ENCODE data around the gene AFAP1. TPM values are rescaled to one million over a fixed set of nuclear protein-coding genes. Genes with fewer than 3 reads are reported as not detected.
A peak's percentile ranks its signal among the peaks of the same experiment; 100 is the strongest.

AFAP1 gene
- total RNA-seq, 2 experiments from 2014 or later: not detected

DNA sequence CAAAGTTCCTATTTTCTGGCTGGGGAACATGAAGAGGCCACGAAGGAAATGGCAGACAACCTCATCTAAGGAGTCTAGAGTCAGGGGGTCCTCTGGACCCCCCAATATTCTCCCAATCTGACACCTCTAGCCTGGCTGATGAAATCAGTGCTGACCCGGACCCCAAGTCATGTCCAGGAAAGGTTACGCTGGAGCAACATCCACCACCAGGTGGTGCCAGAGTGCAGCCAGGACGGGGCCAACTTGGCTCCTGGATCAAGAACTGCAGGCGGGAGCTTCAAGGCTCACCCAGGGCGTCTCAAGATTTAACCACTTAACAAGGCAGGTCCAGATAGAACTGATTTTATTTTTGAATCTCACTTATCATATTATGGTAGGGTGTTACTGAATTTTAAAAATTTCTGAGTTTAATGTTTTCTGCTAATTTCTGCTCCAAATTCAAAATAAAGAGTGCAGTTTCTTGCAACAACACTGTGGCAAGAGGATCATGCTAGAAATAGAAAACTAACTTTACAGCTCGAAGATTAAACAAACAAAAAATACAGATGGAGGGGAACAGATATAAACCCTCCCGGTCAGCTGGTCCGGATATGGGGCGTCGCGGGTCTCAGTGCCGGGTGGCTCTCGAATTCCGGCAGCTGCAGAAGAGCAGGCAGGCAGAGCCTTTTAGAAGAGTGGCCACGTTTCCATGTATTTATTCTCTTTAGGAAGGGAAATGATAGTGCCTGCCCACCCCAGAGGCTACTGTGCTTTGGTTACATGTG lies 135.5 kb downstream of the AFAP1 start:
- Histone ChIP-seq H3K9me2 (ENCODE audit: insufficient read depth, low read length) (no peaks in the 10 kb centered on the region), H3K4me1 (ENCODE audit: insufficient read depth, low read length, poor library complexity, severe bottlenecking) (no peaks in the 10 kb centered on the region), H3K4me2 (ENCODE audit: low read length) (no peak overlapping the region), H4K20me1 (ENCODE audit: insufficient read depth, low read length) (no peaks in the 10 kb centered on the region), H3K4me3 (ENCODE audit: low read depth, low read length, poor library complexity, severe bottlenecking) (no peak overlapping the region), H3K9me3 (ENCODE audit: low read length) (no peaks in the 10 kb centered on the region), H3K36me3 (ENCODE audit: insufficient read depth, low read length) (no peaks in the 10 kb centered on the region), H2AFZ (ENCODE audit: low read length) (no peak overlapping the region), H3K79me2 (ENCODE audit: insufficient read depth, low read depth, low read length) (no peaks in the 10 kb centered on the region), H3K27ac (ENCODE audit: low read depth, low read length, poor library complexity, severe bottlenecking) (no peak overlapping the region)
- TF ChIP-seq EZH2phosphoT487 (IDR thresholded peaks at IDR 0.05; ENCODE audit: borderline replicate concordance, low read depth, low read length): no peak
- TF ChIP-seq, protein P1, sequence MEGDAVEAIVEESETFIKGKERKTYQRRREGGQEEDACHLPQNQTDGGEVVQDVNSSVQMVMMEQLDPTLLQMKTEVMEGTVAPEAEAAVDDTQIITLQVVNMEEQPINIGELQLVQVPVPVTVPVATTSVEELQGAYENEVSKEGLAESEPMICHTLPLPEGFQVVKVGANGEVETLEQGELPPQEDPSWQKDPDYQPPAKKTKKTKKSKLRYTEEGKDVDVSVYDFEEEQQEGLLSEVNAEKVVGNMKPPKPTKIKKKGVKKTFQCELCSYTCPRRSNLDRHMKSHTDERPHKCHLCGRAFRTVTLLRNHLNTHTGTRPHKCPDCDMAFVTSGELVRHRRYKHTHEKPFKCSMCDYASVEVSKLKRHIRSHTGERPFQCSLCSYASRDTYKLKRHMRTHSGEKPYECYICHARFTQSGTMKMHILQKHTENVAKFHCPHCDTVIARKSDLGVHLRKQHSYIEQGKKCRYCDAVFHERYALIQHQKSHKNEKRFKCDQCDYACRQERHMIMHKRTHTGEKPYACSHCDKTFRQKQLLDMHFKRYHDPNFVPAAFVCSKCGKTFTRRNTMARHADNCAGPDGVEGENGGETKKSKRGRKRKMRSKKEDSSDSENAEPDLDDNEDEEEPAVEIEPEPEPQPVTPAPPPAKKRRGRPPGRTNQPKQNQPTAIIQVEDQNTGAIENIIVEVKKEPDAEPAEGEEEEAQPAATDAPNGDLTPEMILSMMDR (conservative IDR thresholded peaks at IDR 0.05; ENCODE audit: low read length): peak; percentile 97
- peak; percentile 72 for DNase-seq (ENCODE audit: low spot score)
- intact Hi-C loops (cut with micrococcal nuclease; ENCODE audit: unreplicated experiment): loop anchor here (1.0 to 5.0 kb wide), 2 partner anchors 183 to 388 kb away; no protein-coding TSS in a partner anchor
- ChIA-PET POLR2A (interaction anchor here (0.6 kb wide), 1 partner anchor 690 kb away, joined by 3 read pairs; no protein-coding TSS in a partner anchor), CTCF (ENCODE audit: unreplicated experiment) (interaction anchor here (0.5 kb wide), 1 partner anchor 986 kb away, joined by 3 read pairs; no protein-coding TSS in a partner anchor)
- no TSS peak for BruUV-seq (replicated peaks)

DNA sequence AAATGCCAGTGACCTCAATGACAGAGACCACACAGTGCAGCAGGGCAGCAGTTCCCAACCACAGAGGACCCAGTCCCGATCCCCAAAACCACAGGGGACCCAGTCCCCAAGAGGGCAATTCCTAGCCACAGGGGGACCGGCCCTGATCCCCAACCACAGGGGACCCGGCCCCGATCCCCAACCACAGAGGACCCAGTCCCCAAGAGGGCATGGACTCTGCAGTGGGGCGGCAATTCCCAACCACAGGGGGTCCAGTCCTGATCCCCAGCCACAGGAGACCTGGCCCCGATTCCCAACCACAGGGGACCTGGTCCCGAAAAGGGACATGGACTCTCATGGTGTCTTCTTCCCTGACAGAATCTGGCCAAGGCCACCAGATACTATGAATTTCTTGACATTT lies 136.3 kb downstream of the AFAP1 start:
- no peak for DNase-seq (ENCODE audit: low spot score)
- TF ChIP-seq, protein P1 (conservative IDR thresholded peaks at IDR 0.05; ENCODE audit: low read length): no peak
- no peak for TF ChIP-seq EZH2phosphoT487 (IDR thresholded peaks at IDR 0.05; ENCODE audit: borderline replicate concordance, low read depth, low read length)
- no peaks in the 10 kb centered on the region for H4K20me1 ChIP-seq (ENCODE audit: insufficient read depth, low read length)
- no peak overlapping the region for H3K4me3 ChIP-seq (ENCODE audit: low read depth, low read length, poor library complexity, severe bottlenecking)
- H3K4me2 ChIP-seq (ENCODE audit: low read length): no peak overlapping the region
- intact Hi-C loops (cut with micrococcal nuclease; ENCODE audit: unreplicated experiment): loop anchor here (5.0 kb wide), 1 partner anchor 389 kb away; no protein-coding TSS in a partner anchor
- H3K27ac ChIP-seq (ENCODE audit: low read depth, low read length, poor library complexity, severe bottlenecking): no peak overlapping the region
- POLR2A ChIA-PET: interaction anchor here (0.6 kb wide), 1 partner anchor 691 kb away, joined by 3 read pairs; no protein-coding TSS in a partner anchor
- BruUV-seq (replicated peaks): no TSS peak
- no peaks in the 10 kb centered on the region for H3K9me3 ChIP-seq (ENCODE audit: low read length)
- CTCF ChIA-PET (ENCODE audit: unreplicated experiment): no interaction called here
- H3K4me1 ChIP-seq (ENCODE audit: insufficient read depth, low read length, poor library complexity, severe bottlenecking): no peaks in the 10 kb centered on the region
- no peaks in the 10 kb centered on the region for H3K9me2 ChIP-seq (ENCODE audit: insufficient read depth, low read length)
- no peak overlapping the region for H2AFZ ChIP-seq (ENCODE audit: low read length)
- no peaks in the 10 kb centered on the region for H3K79me2 ChIP-seq (ENCODE audit: insufficient read depth, low read depth, low read length)
- no peaks in the 10 kb centered on the region for H3K36me3 ChIP-seq (ENCODE audit: insufficient read depth, low read length)
